Duodenal mucosa (tissue), 2 donors: ENCODE data around the gene SOAT2.
"Not testable (repeated sequence)": the region's sequence is repeated elsewhere in the genome, so short reads cannot be mapped to it uniquely, and the experiment has no call there.

Source experiments
- H3K27ac ChIP-seq: one replicate; pipeline ENCODE4 v1.7.0; 2013; ENCODE audit warnings: low read depth, low read length
- H3K27me3 ChIP-seq, 2 donors: one replicate each; pipeline ENCODE4 v1.7.0; 2013; ENCODE audit warnings: low read length in 2 of 2, control low read depth in 1 of 2; ENCODE audit not compliant: insufficient read depth in 2 of 2, control insufficient read depth in 1 of 2
- H3K36me3 ChIP-seq, 2 donors: one replicate each; pipeline ENCODE4 v1.7.0; 2013; ENCODE audit warnings: low read length in 2 of 2, control low read depth in 1 of 2; ENCODE audit not compliant: insufficient read depth in 2 of 2, control insufficient read depth in 1 of 2
- H3K4me1 ChIP-seq, 2 donors: one replicate each; pipeline ENCODE4 v1.7.0; 2013; ENCODE audit warnings: low read length in 2 of 2, control low read depth in 1 of 2; ENCODE audit not compliant: insufficient read depth in 2 of 2, control insufficient read depth in 1 of 2
- H3K4me3 ChIP-seq, 2 donors: one replicate each; pipeline ENCODE4 v1.7.0; 2013; ENCODE audit warnings: low read length in 2 of 2, low read depth in 1 of 2
- H3K9ac ChIP-seq, 2 donors: one replicate each; pipeline ENCODE4 v1.7.0; 2013; ENCODE audit warnings: low read length in 2 of 2, low read depth in 1 of 2
- H3K9me3 ChIP-seq, 2 donors: one replicate each; pipeline ENCODE4 v1.7.0; 2013; ENCODE audit warnings: low read length in 2 of 2, control low read depth in 1 of 2; ENCODE audit not compliant: control insufficient read depth in 1 of 2

The SOAT2 gene

DNA sequence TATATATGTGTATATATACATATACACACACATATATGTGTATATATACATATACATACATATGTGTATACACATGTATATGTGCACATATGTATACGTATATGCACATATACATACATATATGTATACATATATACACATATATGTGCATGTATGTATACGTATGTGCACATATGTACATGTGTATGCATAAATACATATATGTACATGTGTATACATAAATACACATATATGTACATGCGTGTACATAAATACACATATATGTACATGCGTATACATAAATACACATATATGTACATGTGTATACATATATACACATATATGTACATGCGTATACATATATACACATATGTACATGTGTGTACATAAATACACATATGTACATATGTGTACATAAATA, 43.9 kb downstream of the SOAT2 start:
- H3K36me3 ChIP-seq = no peaks in the 10 kb centered on the region
- H3K4me3 ChIP-seq = no peak overlapping the region
- no peak overlapping the region for H3K9ac ChIP-seq
- H3K27ac ChIP-seq = no peak overlapping the region
- H3K4me1 ChIP-seq = no peaks in the 10 kb centered on the region
- H3K9me3 ChIP-seq = no peaks in the 10 kb centered on the region
- no peaks in the 10 kb centered on the region for H3K27me3 ChIP-seq

DNA sequence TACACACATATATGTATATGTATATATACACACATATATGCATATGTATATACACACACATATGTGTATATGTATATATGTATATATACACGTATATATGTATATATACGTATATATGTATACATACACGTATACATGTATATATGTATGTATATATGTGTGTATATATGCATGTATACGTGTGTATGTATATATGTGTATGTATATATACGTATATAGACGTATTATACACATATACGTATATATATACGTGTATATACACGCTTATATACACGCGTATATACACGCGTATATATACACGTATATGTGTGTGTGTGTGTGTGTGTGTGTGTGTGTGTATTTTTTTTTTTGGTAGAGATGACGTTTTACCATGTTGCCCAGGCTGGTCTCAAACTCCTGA, 44.4 kb downstream of the SOAT2 start:
- no peak overlapping the region for H3K4me3 ChIP-seq
- H3K36me3 ChIP-seq = no peaks in the 10 kb centered on the region
- no peaks in the 10 kb centered on the region for H3K9me3 ChIP-seq
- H3K27ac ChIP-seq = no peak overlapping the region
- H3K27me3 ChIP-seq = no peaks in the 10 kb centered on the region
- H3K4me1 ChIP-seq = no peaks in the 10 kb centered on the region
- no peak overlapping the region for H3K9ac ChIP-seq

DNA sequence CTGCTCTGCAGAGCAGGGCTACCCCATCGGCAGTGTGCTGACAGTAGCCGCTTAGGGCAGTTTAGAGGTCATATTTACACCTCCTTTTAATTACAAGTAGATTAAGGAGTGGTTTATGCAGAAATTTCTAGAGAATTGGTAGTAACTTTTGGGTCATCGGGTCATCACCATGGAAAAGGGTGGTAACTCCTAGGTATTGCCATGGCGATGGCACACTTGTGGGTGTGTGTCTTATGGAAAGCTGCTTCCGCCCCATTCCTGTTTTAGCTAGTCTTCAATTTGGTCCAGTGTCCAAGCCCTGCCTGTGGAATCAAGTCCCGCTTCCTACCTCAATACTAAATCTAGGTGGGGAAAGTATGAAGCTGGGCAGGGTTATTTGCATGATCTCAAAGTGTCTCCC, 47.8 kb downstream of the SOAT2 start:
- no peak overlapping the region for H3K4me3 ChIP-seq
- no peaks in the 10 kb centered on the region for H3K36me3 ChIP-seq
- H3K27ac ChIP-seq = no peak overlapping the region
- no peaks in the 10 kb centered on the region for H3K27me3 ChIP-seq
- H3K9me3 ChIP-seq = no peaks in the 10 kb centered on the region
- H3K9ac ChIP-seq = no peak overlapping the region
- no peaks in the 10 kb centered on the region for H3K4me1 ChIP-seq

DNA sequence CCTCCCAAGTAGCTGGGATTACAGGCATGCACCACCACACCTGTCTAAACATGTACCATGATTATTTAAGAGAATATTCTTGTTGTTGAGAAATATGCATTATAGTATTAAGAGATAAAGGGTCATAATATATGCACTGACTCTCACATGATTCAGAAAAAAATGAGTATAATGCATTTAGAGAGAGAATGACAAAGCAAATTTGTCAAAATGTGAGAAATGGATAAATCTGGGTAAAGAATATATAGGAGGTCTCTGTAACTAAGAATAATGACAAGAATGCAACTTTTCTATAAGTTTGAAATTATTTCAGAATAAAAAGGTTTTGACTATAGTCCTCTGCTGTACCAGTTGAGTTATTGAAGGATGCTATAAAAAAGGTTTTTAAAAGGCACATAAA, 49.1 kb downstream of the SOAT2 start:
- no peak overlapping the region for H3K9ac ChIP-seq
- no peak overlapping the region for H3K4me3 ChIP-seq
- no peaks in the 10 kb centered on the region for H3K4me1 ChIP-seq
- no peak overlapping the region for H3K27ac ChIP-seq
- no peaks in the 10 kb centered on the region for H3K9me3 ChIP-seq
- H3K27me3 ChIP-seq = no peaks in the 10 kb centered on the region
- H3K36me3 ChIP-seq = no peaks in the 10 kb centered on the region

DNA sequence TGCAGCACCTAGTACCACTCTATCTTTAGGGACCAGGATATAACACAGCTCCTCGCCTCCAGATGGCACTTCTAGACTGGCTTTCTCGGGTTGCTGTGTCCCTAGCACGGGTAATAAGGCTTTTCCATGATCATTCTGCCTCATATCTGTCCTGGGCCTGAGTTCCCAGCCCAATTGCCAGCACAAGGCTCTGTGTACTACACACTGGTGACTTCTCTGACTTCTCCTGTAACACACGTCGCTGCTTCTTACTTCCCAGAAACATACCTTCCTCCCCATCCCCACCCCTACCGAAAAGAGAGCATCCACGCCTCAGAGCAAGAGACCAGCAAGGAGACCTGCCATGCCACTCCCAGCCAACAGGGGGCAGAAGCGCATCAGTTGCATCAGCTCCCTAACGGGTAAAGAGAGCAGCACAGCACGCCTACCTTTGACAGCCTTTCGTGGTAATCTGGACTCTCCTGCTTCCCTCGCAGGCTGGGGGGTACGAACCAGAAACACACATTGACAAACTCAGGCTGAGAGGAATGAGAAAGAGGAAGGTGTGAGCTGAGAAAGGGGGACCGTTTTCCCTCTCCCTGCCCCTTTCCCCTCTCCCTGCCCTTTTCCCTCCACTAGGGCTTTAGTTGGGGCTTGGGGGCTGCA, 56.0 kb downstream of the SOAT2 start:
- H3K27ac ChIP-seq = no peak overlapping the region
- H3K36me3 ChIP-seq = no peaks in the 10 kb centered on the region
- H3K27me3 ChIP-seq = no peaks in the 10 kb centered on the region
- no peak overlapping the region for H3K4me3 ChIP-seq
- no peaks in the 10 kb centered on the region for H3K4me1 ChIP-seq
- no peaks in the 10 kb centered on the region for H3K9me3 ChIP-seq
- peak overlapping the region in 1 of 2 donors; percentile 2 for H3K9ac ChIP-seq

DNA sequence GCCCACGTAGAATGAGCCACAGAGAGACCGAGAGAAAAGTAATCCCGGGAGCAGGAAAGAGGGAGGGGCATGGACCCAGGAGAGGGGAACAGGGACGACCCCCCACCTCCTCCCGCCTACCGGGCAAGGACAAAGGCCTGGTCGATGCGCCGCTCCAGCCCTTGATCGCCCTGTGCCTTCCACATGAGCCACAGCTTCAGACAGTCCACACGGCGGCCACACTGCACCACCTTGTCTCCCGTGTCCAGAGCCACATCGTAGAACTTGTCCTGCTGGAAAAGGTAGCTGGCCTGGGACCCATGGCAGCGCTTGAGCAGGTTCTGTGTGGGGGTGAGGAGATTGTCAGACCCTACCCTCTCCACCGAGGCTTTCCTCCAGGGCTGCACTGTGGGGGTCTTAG, 56.7 kb downstream of the SOAT2 start:
- Histone ChIP-seq H3K36me3 (no peaks in the 10 kb centered on the region), H3K4me3 (no peak overlapping the region), H3K27me3 (no peaks in the 10 kb centered on the region), H3K9ac (no peak overlapping the region), H3K27ac (no peak overlapping the region), H3K4me1 (no peaks in the 10 kb centered on the region), H3K9me3 (no peaks in the 10 kb centered on the region)

DNA sequence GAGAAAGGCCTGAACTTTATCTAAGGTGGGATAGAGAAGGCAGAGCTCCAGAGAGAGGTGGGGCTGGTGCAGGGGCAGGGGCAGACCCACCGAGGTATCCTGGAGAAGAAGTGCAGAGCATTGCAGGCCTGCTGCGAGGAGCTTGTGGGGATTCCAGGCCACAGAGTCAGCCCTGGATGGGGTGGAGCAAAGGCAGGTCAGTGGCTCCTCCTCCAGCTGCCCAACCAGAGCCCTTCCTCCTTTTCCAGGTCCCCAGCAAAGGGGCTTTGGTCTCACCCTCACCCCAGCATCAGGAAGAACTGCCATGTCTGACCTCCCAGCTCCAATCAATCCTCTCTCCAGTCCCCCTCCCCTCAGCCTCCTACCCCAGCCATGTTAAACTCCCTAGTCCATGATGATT, 57.4 kb downstream of the SOAT2 start:
- Histone ChIP-seq H3K27ac (no peak overlapping the region), H3K27me3 (no peaks in the 10 kb centered on the region), H3K4me1 (no peaks in the 10 kb centered on the region), H3K36me3 (no peaks in the 10 kb centered on the region), H3K9me3 (no peaks in the 10 kb centered on the region), H3K9ac (no peak overlapping the region), H3K4me3 (no peak overlapping the region)

DNA sequence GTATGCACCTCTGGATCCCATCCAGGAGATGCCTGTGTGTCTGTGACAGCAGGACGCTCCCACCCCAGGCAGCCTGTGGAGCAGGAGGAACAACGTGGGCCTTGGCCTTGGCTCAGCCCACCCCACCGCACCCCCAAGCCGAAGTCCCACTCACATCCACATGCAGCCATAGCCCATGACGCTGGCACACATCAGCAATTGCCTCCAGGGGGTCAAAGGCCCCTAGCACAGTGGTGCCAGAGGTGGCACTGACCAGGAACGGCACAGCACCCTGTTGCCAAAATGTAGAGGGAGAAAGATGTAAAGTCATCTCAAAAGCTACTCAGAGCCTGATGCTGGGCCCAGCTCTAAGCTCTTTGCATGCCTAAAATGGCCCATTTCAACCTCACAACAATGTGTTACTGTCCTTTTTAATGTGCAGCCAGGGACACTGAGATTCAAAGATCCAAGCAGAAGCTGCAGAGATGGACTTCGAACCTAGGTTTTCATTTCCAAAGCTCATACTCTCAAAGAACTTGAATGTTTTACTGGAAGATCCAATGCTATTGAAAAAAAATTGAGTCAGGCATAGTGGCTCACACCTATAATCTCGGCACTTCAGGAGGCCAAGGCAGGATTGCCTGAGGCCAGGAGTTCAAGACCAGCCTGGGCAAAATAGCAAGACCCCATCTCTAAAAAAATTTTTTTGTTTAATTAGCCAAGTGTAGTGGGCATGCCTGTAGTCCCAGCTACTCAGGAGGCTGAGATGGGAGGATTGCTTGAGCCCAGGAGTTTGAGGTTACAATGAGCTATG, 58.0 kb downstream of the SOAT2 start:
- H3K9ac ChIP-seq = no peak overlapping the region

DNA sequence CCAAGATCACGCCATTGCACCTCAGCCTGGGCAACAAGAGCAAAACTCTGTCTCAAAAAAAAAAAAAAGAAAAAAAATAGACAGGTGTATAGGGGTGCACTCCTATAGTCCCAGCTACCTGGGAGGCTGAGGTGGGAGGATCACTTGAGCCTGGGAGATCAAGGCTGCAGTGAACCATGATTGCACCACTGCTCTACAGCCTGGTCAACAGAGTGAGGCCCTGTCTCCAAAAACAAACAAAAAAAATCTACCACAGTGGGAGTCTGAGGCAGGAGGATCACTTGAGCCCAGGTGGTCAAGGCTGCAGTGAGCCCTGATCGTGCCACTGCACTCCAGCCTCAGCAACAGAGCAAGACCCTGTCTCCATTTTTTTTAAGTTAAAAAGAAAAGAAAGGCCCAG, 59.7 kb downstream of the SOAT2 start:
- H3K9me3 ChIP-seq, H3K27ac ChIP-seq, H3K36me3 ChIP-seq, H3K4me1 ChIP-seq, H3K9ac ChIP-seq, H3K4me3 ChIP-seq, H3K27me3 ChIP-seq: not testable (repeated sequence)

More for the DNA sequence above, 58.0 kb downstream of the SOAT2 start:
- Histone ChIP-seq H3K9me3 (no peaks in the 10 kb centered on the region), H3K4me1 (no peaks in the 10 kb centered on the region), H3K27ac (no peak overlapping the region), H3K36me3 (no peaks in the 10 kb centered on the region), H3K27me3 (no peaks in the 10 kb centered on the region), H3K4me3 (no peak overlapping the region)

DNA sequence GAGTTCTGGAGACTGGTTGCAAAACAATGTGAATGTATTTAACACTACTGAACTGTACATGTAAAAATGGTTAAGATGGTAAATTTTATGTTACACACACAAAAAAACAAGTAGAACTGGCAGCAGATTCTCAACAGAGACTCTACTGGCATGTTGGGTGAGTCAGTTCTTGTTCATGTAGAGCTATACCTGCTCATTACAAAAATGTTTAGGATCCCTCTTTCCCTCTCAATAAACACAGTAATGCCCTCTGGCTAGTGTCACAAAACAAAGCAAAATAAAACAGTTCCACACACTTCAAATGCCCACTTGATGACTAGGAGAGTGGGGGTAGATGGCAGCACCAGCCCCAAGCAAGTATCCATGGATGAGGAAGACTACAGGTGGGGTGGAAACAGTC, 63.6 kb downstream of the SOAT2 start:
- H3K27me3 ChIP-seq = no peaks in the 10 kb centered on the region

More for the DNA sequence above, 63.6 kb downstream of the SOAT2 start:
- Histone ChIP-seq H3K27ac (no peak overlapping the region), H3K9ac (no peak overlapping the region), H3K4me3 (no peak overlapping the region), H3K4me1 (no peaks in the 10 kb centered on the region), H3K9me3 (no peaks in the 10 kb centered on the region), H3K36me3 (peaks cover 4 to 9% of the 10 kb centered on the region in 2 donors)
